ENCODE measurements around the gene VCL. TPM values are rescaled to one million over a fixed set of nuclear protein-coding genes. Genes with fewer than 3 reads are reported as not detected.
"Not testable (repeated sequence)": the region's sequence is repeated elsewhere in the genome, so short reads cannot be mapped to it uniquely, and the experiment has no call there.

VCL gene
- polyA plus RNA-seq, 1 donor = 120 TPM

GRCh38 chr10:74036474-74036873, 38.6 kb downstream of the VCL start:
- no peak for DNase-seq

GRCh38 chr10:74039561-74040145, 41.7 kb downstream of the VCL start:
- DNase-seq = no peak

GRCh38 chr10:74040200-74041126, 42.5 kb downstream of the VCL start:
- DNase-seq = no peak

- no peak for DNase-seq
These were observed 46.5 kb downstream of the VCL start for GRCh38 chr10:74044419-74044818.

GRCh38 chr10:74047304-74047703, 49.4 kb downstream of the VCL start:
- no peak for DNase-seq

- no peak for DNase-seq
These were observed 50.0 kb downstream of the VCL start for GRCh38 chr10:74047871-74048270.

GRCh38 chr10:74048433-74048832, 50.5 kb downstream of the VCL start:
- no peak for DNase-seq

- no peak for DNase-seq
These were observed 52.0 kb downstream of the VCL start for GRCh38 chr10:74049955-74050354.

- no peak for DNase-seq
These were observed 52.7 kb downstream of the VCL start for GRCh38 chr10:74050653-74051052.

- no peak for DNase-seq
These were observed 53.9 kb downstream of the VCL start for GRCh38 chr10:74051736-74052342.

GRCh38 chr10:74052994-74053393, 55.1 kb downstream of the VCL start:
- no peak for DNase-seq

GRCh38 chr10:74055383-74056049, 57.6 kb downstream of the VCL start:
- no peak for DNase-seq

GRCh38 chr10:74056050-74056818, 58.3 kb downstream of the VCL start:
- DNase-seq = no peak

GRCh38 chr10:74058071-74058470, 60.2 kb downstream of the VCL start:
- DNase-seq = no peak

GRCh38 chr10:74058658-74059057, 60.7 kb downstream of the VCL start:
- no peak for DNase-seq

- DNase-seq = no peak
These were observed 63.2 kb downstream of the VCL start for GRCh38 chr10:74061104-74061503.

- not testable (repeated sequence) for DNase-seq
These were observed 64.1 kb downstream of the VCL start for GRCh38 chr10:74061978-74062377.

- DNase-seq = no peak
These were observed 65.3 kb downstream of the VCL start for GRCh38 chr10:74063256-74063655.

GRCh38 chr10:74067373-74068352, 69.7 kb downstream of the VCL start:
- no peak for DNase-seq

GRCh38 chr10:74071157-74071556, 73.2 kb downstream of the VCL start:
- no peak for DNase-seq

- DNase-seq = no peak
These were observed 74.6 kb downstream of the VCL start for GRCh38 chr10:74072503-74072902.

Data from left kidney (tissue), 2 donors.